HG03159 (cell line): ENCODE data around the gene PPP1R12B.
"Not testable (repeated sequence)": the region's sequence is repeated elsewhere in the genome, so short reads cannot be mapped to it uniquely, and the experiment has no call there.

Experiments used
- ATAC-seq: cut with Tn5 transposase; IDR thresholded peaks from one replicate; pipeline ENCODE4 v1.9.1; 2021; ENCODE audit warnings: mild to moderate bottlenecking, moderate library complexity; ENCODE audit not compliant: unreplicated experiment

PPP1R12B gene

DNA sequence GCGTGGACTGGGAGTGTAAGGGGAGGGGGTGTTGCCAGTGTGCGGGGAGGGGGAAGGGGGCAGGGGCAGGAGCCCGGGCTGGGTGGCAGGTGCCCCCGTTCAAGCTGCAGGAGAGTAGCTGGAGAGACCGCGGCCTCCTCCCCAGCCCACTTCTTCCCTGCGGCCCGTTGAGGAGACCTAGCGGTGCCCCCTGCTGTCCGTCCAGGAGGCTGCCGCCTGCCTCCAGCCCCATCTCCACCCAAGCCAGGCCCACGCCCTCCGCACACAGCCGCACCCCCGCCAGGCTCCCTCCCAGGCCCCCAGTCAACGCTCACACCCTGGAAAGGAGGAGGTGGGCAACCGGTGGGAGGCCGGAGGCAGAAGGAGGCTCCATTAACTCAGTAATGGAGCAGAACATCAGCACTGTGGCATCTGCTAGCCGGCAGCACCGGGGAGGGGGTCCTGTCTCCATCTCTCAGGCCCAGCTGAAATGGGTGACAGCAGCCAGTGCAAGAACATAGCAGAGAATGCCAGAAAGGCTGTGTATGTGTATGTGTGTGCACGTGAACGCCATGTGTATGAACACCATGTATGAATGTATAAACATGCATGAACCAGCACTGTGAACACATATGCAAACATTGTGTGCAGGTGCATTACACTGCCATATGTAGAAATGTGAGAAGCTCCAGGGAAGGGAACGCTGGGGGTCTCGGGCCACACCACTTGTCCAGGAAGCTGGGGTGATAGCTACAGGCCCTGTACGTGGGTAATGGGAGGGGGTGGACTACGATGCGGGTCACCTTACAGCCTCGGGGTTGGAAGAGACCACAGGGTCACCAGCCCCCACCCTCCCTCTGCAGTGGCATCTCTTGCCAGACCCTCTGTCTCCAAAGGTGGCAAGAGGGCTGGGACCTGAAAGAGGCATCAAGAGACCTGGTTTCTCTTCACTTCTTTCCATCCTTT is 277.2 kb downstream of the PPP1R12B start:
- ATAC-seq = no peak

DNA sequence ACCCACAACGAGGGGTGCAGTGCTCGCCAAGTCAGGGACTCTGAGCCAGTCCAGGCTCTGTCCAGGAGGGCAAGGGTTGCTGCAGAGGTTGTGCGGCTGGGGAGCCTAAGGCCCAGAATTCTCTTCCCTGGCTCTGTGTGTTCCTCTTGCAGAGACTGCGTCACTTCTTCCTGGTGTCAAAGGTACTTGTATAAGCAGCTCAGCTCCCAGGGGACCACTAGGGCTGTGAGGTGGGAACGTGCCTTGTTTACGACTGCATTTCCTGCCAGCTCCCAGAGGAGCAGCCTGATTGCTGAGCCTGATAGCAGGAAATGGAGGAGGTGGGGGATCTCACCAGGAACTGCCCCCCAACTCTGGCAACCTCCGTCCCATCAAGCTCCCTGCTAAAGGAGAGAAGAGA is 278.5 kb downstream of the PPP1R12B start:
- ATAC-seq = not testable (repeated sequence)

DNA sequence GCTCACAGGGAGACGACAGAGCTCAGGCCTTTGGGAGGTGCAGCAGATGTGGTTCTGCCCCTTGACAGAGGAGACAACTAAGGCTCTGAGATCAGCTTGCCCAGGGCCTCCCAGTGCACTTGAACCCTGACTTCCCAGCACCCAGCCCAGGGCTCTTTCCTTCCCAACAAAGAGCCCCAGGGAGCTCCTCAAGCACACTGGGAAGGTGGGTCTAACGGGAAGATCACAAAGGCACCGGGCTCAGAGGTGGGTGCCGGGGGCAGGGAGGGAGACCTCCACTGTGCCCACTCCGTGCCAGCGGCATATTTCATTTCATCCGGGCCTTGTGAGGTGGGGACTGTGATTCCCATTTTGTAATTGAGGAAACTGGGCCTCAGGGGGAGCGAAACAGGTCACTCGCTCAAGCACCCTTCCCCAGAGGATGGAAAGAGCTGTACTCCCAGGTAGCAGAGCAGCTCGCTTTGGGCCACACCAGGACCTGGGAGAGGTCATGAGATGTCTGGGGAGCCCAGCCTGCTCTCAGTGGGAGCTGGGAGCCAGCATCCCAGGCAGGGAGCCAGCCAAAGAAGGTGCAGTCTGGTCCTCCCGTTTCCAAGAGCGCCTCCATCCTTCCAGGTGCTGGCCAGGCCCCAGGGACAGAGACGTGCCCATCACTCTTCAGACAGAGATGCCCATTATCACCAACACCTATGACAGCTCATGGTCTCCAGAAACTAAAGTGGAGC is 279.5 kb downstream of the PPP1R12B start:
- no peak for ATAC-seq

DNA sequence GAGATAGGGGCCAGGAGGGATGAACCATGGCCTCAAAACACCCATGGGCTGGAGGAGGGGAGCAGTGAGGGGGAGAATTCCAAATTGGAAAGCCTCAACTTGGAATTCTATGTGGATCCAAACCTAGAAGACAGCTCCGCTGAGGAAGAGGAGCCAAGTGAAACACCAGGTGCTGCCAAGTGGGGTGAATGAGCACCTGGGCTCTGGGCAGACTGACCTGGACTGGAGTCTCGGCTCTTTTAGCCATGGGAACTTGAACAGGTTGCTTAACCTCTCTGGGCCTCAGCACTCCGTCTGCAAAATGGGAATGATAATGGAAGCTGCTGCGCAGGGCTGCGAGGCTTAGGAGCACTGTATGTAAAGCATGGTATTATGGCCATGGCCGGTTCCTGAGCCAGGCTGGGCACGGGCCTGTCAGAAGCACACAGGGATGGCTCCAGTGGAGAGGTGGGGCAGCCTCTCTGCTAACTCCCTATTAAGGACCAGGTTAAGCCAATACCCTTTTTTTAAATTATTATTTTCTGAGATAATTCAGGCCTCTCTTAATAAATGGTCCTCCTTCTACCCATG is 280.2 kb downstream of the PPP1R12B start:
- ATAC-seq = no peak

DNA sequence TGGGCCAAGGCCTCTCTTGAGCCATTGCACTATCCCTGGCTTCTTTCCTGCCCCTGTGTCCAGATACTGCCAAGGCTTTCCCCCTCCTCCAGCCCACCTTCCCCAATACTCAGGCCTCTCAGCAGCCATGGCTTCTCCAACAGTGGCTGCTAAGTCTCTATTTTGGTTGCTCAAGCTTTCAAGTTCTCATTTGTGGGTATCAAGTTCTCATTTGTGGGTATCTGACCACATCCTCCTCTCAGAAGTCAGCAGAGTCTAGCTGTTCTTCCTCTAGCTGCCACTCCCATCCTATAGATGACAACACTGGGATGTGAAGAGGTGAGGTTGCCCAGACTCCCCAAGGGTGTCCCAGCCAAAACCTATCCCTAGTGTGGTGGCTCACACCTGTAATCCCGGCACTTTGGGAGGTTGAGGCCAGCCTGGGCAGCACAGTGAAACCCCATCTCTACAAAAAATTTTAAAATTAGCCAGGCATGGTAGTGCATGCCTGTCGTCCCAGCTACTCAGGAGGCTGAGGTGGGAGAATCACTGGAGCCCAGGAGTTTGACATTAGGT is 280.8 kb downstream of the PPP1R12B start:
- peak; percentile 71 for ATAC-seq

DNA sequence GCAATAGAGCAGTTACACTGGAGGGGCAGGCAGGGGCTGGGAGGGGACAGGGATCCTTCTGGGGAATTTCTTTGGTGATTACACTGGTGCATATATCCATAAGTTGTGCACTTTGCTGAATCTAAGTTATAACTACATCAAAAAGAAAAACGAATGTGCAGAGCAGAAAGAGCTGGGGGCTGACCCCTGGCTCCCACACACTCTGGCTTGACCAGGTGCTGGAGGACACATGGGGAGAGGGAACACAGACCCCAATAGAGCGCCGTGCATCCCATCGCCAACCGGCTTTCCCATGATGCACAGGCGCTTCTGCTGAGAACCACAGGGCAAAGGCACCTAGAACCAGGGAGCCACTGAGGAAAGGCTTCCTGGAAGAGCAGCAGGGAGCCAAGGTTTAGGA is 281.6 kb downstream of the PPP1R12B start:
- ATAC-seq = not testable (repeated sequence)

DNA sequence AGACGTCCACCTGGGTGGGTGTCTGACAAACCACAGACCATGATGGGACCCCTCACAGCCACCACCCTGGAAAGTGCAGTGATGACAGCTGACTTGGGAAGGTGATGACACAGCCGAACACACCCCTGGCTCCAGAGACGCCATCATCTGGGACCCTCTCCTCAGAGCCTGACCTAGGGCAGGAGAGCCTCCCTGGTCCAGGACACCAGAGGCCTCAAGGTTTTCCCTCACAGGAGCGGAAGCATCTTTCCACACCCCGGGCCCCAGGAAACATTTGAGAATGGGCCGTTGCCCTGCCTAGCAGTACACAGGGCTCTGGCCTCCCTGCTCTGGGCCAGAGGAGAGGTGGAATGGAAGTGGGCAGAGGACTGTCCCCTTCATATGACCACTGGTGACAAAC is 282.0 kb downstream of the PPP1R12B start:
- no peak for ATAC-seq

DNA sequence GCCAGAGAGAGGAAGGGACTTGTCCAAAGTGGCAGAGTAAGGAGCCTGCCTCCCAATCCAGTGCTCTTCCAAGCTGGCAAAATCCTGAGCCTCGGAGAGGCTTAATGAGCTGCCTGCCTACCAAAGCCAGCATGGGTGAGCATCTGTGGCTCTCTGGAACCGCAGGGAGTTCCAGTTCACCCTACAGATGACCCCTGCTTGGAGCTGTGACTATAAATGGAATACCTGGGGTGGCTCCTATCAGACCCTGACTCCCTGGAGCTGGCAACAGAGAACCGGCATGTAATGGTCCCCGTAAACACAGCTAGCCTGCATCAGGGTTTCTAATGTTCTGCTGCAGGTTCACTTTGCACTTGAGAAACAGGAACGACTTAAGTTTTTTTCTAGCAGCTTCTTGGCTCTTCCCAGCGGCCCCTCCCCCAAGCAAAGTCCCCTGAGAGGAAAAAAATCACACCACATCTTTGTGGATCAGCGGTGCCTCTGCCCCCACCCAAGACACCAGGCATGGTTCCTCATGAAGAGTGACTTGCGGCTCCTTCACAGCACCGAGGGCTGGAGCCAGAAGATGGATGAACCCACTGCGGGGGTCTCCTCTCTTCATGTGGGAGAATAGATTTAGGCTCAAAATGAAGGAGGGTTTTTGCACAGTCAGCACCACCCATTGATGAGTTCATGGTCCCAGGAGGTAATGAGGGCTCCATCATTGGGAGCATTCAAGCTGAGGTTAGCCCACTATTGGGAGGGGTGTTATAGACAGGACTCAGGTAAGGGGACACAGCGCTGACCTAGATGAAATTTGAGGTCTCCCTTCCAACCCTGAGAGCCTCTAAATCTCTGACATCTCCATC is 282.8 kb downstream of the PPP1R12B start:
- ATAC-seq = no peak

DNA sequence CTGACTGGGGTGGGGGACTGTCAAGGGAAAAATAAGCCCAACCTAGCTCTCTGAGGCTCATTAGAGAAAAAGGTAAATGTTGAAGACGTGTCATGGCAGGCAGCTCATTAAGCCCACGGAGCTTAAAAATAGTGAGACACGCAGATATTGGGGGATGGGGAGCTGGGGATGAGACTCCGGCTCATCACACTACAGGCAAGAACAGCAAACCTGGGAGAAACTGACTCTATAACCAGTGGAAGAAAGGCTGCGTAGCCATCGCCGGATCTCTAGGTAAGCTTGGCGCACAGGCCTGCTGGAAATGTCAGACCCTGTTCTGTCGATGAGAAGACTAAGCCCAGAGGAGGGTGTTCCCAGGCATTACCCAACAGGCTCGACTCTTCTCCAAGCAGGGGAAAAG is 283.7 kb downstream of the PPP1R12B start:
- ATAC-seq = no peak

DNA sequence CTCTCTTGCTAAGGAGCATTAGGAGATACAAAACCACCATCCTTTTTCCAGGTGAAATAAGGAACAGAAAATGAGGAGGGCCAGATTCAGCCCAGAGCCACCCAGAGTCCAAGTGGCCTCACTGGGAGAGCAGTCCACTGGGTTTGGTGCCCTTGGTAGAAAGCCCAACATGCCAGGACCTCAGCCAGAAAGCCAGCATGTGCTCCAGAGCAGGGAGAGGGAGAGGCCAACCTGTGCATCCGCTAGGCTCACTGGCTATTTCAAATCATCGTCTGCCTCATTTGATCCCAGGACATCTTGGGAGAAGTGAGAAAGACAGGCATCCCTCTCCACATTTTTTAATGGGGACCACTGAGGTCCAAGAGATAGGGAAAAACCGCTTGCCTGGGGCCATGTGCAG is 287.7 kb downstream of the PPP1R12B start:
- not testable (repeated sequence) for ATAC-seq

DNA sequence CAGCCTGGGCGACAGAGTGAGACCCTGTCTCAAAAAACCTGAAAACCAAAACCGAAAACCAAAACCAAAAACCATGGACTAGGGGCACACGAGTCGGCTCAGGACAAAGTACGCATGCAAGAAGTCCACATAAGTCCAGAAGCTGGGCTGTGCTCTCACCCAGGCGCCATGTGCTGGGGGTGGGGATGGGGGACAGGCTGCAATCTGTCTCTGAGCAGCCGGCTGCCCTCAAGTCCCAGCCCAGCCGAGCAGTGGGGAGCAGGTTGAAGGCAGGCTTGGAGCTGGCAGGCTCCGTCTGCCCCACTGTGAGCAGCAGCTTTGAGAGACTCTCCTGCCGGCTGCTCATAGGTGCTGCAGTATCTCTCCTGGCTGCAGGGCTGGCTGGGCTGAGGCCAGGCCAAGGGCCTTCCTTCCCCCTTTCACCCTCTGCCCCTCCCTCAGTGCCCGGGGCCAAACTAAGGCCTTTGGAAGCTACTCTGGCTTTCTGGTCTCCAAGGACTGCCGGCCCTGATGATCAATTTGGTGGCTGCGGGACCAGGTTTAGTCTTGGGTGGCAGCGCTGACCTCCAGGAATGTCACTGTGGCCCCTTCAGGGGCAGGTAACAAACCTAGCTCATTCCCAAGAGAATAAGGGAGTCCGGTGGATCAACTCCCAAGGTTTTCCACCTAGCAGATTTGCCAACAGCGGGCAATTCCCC is 289.0 kb downstream of the PPP1R12B start:
- ATAC-seq = not testable (repeated sequence)

DNA sequence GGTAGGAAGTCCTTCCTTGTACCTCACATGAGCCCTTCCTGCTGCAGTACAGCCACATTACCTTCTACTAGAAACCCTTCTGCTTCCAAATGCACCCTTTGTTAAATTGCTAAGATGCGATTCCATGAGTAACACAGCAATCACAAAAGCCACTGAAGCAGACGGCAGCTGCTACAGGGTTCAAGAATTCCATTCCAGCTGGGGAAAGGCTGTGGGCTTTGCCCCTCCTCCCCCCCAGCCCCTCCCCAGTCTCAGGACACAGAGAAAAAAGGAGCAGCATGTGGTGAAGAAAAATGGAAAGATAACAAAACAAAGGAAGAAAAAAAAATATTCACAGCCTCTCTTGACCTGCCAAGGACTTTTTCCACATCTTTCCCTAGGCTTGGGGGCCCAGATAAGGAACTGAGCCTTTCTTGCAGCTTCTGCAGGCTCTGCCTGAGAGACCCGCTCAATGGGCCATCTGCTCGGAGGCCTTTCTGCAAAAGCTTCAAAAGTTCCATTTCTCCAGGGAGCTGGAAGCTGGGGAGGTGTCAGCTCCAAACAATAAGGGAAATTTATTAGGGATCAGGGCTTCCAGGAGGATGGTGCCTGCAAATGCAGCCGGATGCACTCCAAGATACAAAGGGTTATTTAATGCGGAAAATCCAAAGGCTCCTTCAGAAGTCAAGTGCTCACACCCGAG is 289.7 kb downstream of the PPP1R12B start:
- ATAC-seq = no peak

DNA sequence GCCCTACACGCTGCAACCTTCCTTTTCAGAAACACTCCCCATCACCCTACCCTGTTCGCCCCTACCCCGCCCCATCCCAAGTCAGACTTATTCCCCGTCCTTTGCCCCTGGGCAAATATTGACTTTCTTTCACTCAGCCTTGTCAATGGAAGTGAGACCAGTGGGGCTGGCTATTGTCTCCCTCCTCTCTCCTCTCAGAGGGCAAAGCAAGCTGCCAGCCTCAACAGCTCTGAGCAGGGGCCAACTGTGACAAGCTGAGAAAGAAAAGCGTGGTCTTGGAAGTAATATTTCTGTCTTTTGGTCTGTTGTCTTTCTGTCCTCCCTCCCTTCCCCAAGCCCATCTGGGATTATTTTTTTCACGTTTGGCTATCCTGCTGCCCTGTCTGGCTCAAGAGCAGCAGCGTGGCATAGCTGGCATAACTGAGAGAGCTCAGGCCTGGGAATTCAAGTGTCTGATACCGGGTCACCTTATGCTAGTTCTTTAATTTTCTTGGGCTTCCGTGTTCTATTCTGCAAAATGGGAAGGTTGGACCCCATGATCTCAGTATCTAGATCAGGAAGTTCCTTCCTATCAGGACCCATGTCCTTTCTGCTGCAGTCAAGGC is 290.3 kb downstream of the PPP1R12B start:
- ATAC-seq = not testable (repeated sequence)

DNA sequence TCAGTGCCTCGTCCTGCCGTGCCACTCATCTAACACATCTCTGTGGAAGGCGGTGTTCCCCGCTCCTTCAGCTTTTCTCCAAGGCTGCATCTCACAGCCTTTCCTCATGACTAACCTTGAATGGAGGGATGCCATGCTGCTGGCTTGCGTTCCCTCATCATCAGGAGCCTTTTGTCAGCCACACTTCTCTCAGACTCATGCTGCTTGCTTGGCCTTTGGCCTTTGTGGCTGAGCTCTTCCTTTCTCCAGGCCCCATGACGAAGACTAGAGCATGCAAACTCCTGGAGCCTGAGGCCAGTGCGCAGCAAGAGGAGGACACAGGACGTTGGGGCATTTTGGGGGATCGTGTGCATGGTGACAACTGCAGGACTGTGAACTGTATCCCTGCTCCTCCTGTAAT is 291.0 kb downstream of the PPP1R12B start:
- ATAC-seq = no peak

DNA sequence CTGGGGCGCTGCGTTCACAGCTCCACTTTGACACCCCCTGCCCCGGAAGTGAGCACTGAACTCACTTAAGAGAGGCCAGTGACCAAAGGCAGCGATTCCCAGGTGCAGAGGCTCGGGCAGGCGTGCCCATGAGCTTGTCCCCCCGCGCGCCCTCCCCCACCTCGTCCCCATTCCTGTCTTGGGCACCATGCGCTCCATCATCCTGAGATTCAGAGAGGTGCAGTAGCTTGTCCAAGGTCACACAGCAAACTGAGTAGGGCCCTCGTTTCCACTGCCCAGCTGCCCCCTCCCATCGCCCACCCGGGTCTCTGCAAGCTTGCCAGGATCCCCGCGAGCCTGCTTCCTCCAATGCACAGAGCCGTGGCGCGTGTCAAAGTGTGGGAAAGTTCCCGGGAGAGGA is 293.7 kb downstream of the PPP1R12B start:
- no peak for ATAC-seq
